ENCODE results near the gene KCNQ2.
A peak's percentile ranks its signal among the peaks of the same experiment; 100 is the strongest.

The KCNQ2 gene

DNA sequence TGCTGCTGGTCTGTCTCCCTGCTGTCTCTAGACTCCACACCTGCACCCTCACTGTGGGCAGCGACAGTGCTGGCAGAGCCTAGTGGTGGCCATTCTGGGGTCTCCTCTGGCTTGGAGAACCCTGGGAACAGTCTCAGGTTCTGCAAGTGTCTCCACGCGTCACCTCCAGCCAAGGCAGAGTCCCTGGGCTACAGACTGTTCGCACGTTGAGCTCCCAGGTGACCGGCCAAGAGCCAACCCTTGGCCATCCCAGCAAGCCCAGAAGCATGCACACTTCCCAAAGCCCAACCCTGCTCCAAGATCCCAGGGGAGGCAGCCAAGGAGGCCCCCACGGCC lies 21.6 kb upstream of the KCNQ2 start:
- Histone ChIP-seq H3K4me1 (ENCODE audit: control insufficient read depth, low read depth, low read length) (no peaks in the 10 kb centered on the region), H3K4me3 (ENCODE audit: low read length) (no peak overlapping the region), H3K36me3 (ENCODE audit: control insufficient read depth, low read depth, low read length) (no peaks in the 10 kb centered on the region), H3K27ac (ENCODE audit: low read length) (no peak overlapping the region), H3K9ac (ENCODE audit: low read length) (no peak overlapping the region), H3K27me3 (ENCODE audit: control insufficient read depth, insufficient read depth, low read length) (peaks cover 58% of the 10 kb centered on the region), H3K9me3 (ENCODE audit: control insufficient read depth, low read depth, low read length) (no peaks in the 10 kb centered on the region)

DNA sequence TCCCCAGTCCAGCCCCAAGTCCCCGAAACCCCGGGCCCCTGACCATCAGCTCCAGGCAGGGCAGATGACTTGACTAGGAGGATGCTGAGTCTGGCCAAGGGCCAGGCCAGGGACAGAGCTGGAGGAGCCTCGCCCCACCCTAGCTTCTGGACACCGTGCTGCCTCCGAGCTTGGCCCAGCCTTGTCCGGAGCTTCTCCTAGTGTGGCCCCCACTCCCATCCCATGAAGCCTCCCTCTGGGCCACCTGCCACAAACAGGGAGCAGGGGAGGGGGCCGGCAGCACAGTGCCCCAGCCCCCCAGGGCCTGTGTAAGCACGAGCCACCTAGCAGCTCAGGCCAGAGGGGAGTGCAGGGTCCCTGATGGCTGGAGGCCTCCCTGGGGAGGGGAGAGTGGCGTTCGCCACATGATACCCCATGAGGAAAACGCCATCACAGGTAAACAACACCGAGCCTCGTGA lies 21.1 kb upstream of the KCNQ2 start:
- H3K9ac ChIP-seq (ENCODE audit: low read length) = no peak overlapping the region

DNA sequence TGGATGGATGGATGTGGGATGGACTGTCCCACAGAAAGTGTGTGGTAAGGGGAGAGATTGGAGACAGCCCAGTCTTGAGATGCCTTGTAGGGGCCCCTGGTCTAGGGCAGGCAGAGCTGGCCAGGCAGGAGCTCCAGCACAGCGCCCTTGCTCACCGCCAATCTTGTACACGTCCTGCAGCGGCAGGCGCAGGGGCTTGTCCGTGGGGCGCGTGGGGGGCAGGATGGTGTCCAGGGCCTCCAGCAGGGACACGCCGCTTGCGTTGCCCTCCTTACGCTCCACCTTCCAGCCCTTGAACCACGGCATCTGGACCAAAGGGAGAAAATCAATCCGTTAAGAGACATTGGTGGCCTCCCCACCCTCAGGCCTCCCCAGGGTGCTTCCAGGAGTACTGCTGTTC lies 20.5 kb upstream of the KCNQ2 start:
- Histone ChIP-seq H3K9ac (ENCODE audit: low read length) (no peak overlapping the region), H3K27me3 (ENCODE audit: control insufficient read depth, insufficient read depth, low read length) (peaks cover 60% of the 10 kb centered on the region), H3K4me3 (ENCODE audit: low read length) (no peak overlapping the region), H3K27ac (ENCODE audit: low read length) (no peak overlapping the region), H3K4me1 (ENCODE audit: control insufficient read depth, low read depth, low read length) (no peaks in the 10 kb centered on the region), H3K36me3 (ENCODE audit: control insufficient read depth, low read depth, low read length) (no peaks in the 10 kb centered on the region), H3K9me3 (ENCODE audit: control insufficient read depth, low read depth, low read length) (no peaks in the 10 kb centered on the region)

More for the DNA sequence above, 21.1 kb upstream of the KCNQ2 start:
- Histone ChIP-seq H3K27ac (ENCODE audit: low read length) (no peak overlapping the region), H3K9me3 (ENCODE audit: control insufficient read depth, low read depth, low read length) (no peaks in the 10 kb centered on the region), H3K36me3 (ENCODE audit: control insufficient read depth, low read depth, low read length) (no peaks in the 10 kb centered on the region), H3K4me3 (ENCODE audit: low read length) (no peak overlapping the region), H3K4me1 (ENCODE audit: control insufficient read depth, low read depth, low read length) (no peaks in the 10 kb centered on the region), H3K27me3 (ENCODE audit: control insufficient read depth, insufficient read depth, low read length) (peaks cover 62% of the 10 kb centered on the region)

DNA sequence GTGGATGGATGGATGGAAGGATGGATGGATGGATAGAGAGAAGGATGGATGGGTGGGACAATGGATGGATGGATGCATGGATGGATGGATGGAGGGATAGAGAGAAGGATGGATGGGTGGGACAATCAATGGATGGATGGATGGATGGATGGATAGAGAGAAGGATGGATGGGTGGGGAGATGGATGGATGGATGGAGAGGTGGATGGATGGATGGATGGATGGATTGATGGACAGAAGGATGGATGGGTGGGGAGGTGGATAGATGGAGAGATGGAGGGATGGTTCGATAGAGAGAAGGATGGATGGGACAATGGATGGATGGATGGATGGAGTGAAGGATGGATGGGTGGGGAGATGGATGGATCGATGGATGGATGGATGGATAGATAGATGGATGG lies 20.1 kb upstream of the KCNQ2 start:
- Histone ChIP-seq H3K27me3 (ENCODE audit: control insufficient read depth, insufficient read depth, low read length) (peaks cover 60% of the 10 kb centered on the region), H3K9ac (ENCODE audit: low read length) (no peak overlapping the region), H3K9me3 (ENCODE audit: control insufficient read depth, low read depth, low read length) (no peaks in the 10 kb centered on the region), H3K4me3 (ENCODE audit: low read length) (no peak overlapping the region), H3K27ac (ENCODE audit: low read length) (no peak overlapping the region), H3K36me3 (ENCODE audit: control insufficient read depth, low read depth, low read length) (no peaks in the 10 kb centered on the region), H3K4me1 (ENCODE audit: control insufficient read depth, low read depth, low read length) (no peaks in the 10 kb centered on the region)

DNA sequence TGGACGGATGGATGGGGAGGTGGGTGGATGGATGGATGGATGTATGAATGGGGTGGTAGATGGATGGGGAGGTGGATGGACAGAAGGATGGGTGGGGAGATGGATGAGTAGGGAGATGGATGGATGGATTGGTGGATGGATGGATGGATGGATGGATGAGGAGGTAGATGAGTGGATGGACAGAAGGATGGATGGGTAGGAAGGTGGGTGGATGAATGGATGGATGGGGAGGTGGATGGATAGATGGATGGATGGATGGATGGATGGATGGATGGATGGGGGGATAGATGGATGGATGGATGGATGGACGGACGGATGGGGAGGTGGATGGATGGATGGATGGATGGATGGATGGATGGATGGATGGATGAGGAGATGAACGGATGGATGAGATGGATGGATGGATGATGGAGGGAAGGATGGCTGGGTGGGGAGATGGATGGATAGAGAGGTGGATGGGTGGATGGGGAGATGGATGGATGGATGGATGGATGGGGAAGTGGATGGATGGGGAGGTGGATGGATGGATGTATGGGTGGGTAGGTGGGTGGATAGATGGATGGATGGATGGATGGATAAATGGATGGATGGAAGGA lies 19.3 kb upstream of the KCNQ2 start:
- no peaks in the 10 kb centered on the region for H3K36me3 ChIP-seq (ENCODE audit: control insufficient read depth, low read depth, low read length)
- H3K27me3 ChIP-seq (ENCODE audit: control insufficient read depth, insufficient read depth, low read length) = peaks cover 58% of the 10 kb centered on the region
- no peak overlapping the region for H3K27ac ChIP-seq (ENCODE audit: low read length)
- no peak overlapping the region for H3K9ac ChIP-seq (ENCODE audit: low read length)
- H3K9me3 ChIP-seq (ENCODE audit: control insufficient read depth, low read depth, low read length) = no peaks in the 10 kb centered on the region
- H3K4me1 ChIP-seq (ENCODE audit: control insufficient read depth, low read depth, low read length) = no peaks in the 10 kb centered on the region
- no peak overlapping the region for H3K4me3 ChIP-seq (ENCODE audit: low read length)

DNA sequence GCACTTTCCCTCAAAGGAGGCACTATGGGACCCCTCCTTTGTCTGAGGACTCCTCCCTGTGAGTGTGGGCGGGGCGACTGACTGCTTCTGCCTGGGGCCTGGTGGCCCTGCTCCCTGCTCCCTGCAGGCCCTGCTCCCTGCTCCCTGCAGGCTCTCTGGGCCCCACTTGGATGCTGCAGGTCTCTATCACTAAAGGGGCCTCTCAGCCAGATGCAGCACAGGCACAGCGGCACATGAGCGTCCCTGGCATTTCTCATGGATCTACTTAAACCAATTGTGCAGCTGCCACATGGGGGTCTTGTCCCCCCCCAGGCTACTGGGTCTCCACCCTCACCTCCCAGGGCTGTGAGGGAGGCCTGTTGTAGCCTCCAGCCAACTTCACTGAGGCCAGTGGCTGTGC lies 18.6 kb upstream of the KCNQ2 start:
- peaks cover 52% of the 10 kb centered on the region for H3K27me3 ChIP-seq (ENCODE audit: control insufficient read depth, insufficient read depth, low read length)
- no peak overlapping the region for H3K4me3 ChIP-seq (ENCODE audit: low read length)
- H3K9me3 ChIP-seq (ENCODE audit: control insufficient read depth, low read depth, low read length) = no peaks in the 10 kb centered on the region
- no peaks in the 10 kb centered on the region for H3K36me3 ChIP-seq (ENCODE audit: control insufficient read depth, low read depth, low read length)
- no peaks in the 10 kb centered on the region for H3K4me1 ChIP-seq (ENCODE audit: control insufficient read depth, low read depth, low read length)
- H3K27ac ChIP-seq (ENCODE audit: low read length) = no peak overlapping the region
- no peak overlapping the region for H3K9ac ChIP-seq (ENCODE audit: low read length)

DNA sequence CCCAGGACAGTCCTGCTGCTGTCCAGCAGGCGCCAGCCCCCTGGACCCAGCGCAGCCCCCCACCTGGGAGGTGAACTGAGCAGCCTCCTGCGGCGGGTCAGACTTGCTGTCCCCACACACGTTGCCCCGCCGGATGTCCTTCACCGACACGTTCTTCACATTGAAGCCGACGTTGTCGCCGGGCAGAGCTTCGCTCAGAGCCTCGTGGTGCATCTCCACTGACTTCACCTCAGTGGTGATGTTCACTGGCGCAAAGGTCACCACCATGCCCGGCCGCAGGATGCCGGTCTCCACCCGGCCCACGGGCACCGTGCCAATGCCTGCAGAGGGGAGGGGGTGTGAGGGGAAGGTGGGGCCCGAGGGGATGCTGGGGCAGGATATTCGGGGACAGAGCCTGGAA lies 18.0 kb upstream of the KCNQ2 start:
- no peaks in the 10 kb centered on the region for H3K9me3 ChIP-seq (ENCODE audit: control insufficient read depth, low read depth, low read length)
- peaks cover 45% of the 10 kb centered on the region for H3K27me3 ChIP-seq (ENCODE audit: control insufficient read depth, insufficient read depth, low read length)
- no peak overlapping the region for H3K27ac ChIP-seq (ENCODE audit: low read length)
- H3K4me1 ChIP-seq (ENCODE audit: control insufficient read depth, low read depth, low read length) = no peaks in the 10 kb centered on the region
- no peak overlapping the region for H3K9ac ChIP-seq (ENCODE audit: low read length)
- H3K36me3 ChIP-seq (ENCODE audit: control insufficient read depth, low read depth, low read length) = no peaks in the 10 kb centered on the region
- H3K4me3 ChIP-seq (ENCODE audit: low read length) = no peak overlapping the region

DNA sequence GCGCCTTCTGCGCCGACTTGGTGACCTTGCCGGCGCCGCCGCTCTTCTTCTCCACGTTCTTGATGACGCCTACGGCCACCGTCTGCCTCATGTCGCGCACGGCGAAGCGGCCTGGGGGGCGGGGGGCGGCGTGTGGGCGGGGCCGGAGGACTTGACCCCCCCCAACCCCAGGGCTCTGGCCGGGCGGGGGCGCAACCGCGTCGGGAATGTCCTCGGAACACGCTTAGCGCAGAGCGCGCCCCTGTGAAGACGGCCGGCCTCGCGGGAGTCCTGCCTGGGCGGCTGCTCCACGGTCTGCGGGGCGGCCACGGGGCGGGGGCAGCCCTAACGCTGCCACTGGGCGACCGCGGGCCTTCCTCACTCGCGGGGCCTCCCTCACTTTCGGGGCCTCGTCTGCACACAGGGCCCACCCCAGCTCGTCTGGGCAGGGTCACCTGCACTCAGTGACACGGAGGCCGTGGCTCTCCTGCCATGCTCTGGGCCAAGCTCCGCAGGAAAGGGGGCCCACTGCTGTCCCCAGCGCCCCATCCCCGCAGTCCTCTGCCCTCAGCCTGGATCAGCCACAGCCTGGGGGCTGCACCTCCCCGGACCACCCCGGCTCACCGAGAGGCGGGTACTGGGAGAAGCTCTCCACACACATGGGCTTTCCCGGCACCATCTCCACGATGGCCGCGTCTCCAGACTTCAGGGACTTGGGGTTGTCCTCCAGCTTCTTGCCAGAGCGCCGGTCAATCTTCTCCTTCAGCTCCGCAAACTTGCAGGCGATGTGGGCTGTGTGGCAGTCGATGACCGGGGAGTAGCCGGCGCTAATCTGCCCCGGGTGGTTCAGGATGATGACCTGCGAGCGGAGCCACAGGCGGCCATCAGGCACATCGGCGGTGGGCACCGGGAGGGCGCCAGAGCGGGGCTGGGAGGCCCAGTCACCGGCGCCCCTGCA lies 16.1 kb upstream of the KCNQ2 start:
- Histone ChIP-seq H3K27me3 (ENCODE audit: control insufficient read depth, insufficient read depth, low read length) (peaks cover 43% of the 10 kb centered on the region), H3K36me3 (ENCODE audit: control insufficient read depth, low read depth, low read length) (no peaks in the 10 kb centered on the region), H3K4me1 (ENCODE audit: control insufficient read depth, low read depth, low read length) (no peaks in the 10 kb centered on the region), H3K27ac (ENCODE audit: low read length) (no peak overlapping the region), H3K9me3 (ENCODE audit: control insufficient read depth, low read depth, low read length) (no peaks in the 10 kb centered on the region), H3K9ac (ENCODE audit: low read length) (no peak overlapping the region), H3K4me3 (ENCODE audit: low read length) (peak overlapping the region; percentile 47)

DNA sequence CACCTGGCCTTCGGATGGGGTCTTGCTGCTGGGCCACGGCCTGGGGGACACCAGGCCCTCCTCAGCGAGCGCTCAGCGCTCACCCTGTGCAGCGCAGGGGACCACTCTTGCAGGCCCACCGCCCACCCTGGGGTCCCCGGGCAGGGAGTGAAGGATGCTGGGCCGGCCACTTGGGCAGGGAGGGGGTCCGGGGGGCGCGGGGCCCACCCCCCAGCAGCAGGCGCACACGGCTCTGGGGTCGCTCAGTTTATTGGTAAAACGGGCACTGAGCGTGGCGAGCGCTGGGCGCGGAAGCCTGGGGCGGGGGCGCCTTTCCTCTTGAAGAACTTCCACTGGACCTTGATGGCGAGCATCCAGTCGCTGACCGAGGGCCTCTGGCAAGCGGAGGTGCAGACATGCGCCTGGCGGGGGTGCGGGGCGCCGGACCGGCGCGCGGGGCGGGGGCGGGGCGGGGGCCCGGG lies 15.4 kb upstream of the KCNQ2 start:
- Histone ChIP-seq H3K4me3 (ENCODE audit: low read length) (no peak overlapping the region), H3K4me1 (ENCODE audit: control insufficient read depth, low read depth, low read length) (no peaks in the 10 kb centered on the region), H3K9ac (ENCODE audit: low read length) (no peak overlapping the region), H3K27me3 (ENCODE audit: control insufficient read depth, insufficient read depth, low read length) (peaks cover 43% of the 10 kb centered on the region), H3K36me3 (ENCODE audit: control insufficient read depth, low read depth, low read length) (no peaks in the 10 kb centered on the region), H3K9me3 (ENCODE audit: control insufficient read depth, low read depth, low read length) (no peaks in the 10 kb centered on the region), H3K27ac (ENCODE audit: low read length) (no peak overlapping the region)

DNA sequence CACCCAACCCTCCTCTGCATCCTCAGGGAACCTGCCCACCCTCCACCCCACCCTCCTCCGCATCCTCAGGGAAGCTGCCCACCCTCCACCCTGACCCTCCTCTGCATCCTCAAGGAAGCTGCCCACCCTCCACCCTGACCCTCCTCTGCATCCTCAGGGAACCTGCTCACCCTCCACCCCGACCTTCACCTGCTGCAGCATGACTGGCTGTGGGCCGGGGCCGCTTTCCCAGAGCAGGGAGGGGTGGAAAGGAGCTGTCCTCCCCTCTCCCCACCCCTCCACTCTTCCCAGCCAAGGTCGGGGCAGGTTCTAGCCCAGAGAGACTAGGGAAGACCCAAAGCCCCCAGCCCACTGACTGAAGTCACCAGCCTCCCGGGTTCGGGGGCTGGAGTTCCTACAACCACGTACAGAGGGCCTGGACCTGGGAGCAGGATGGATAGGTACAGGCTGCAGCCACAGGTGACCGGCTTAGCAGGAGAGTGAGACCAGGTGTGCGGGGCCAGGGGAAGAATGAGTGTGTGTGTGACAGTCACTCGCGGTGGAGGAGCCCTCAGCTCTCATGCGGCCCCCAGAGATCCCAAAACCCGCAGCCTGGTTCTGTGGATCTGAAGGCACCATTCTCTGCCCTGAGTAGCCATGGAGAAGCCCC lies 14.8 kb upstream of the KCNQ2 start:
- Histone ChIP-seq H3K27ac (ENCODE audit: low read length) (no peak overlapping the region), H3K27me3 (ENCODE audit: control insufficient read depth, insufficient read depth, low read length) (peaks cover 43% of the 10 kb centered on the region), H3K9me3 (ENCODE audit: control insufficient read depth, low read depth, low read length) (no peaks in the 10 kb centered on the region), H3K4me3 (ENCODE audit: low read length) (no peak overlapping the region), H3K4me1 (ENCODE audit: control insufficient read depth, low read depth, low read length) (no peaks in the 10 kb centered on the region), H3K36me3 (ENCODE audit: control insufficient read depth, low read depth, low read length) (no peaks in the 10 kb centered on the region), H3K9ac (ENCODE audit: low read length) (no peak overlapping the region)

DNA sequence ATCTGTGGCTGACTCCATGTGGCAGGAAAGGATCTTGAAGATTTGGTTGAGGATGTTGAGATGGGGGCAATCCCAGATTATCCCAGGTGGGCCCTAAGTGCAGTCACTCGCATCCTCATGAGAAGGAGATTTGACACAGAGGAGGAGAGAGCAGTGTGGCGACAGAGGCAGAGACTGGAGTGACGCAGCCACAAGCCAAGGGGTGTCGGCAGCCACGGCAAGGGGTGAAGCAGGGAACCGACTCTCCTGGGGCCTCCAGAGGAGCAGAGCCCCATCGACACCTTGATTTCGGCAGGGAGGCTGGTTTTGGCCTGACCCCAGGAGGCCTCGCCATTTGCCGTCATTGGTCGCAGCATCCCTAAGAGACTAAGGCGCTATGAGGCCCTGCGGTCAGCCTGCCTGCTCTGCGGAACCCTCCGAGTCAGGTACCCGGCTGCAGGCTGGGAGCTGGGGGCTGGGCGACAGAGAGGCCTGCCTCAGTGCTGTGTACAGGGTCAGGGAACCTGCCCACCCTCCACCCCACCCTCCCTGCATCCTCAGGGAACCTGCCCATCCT lies 13.9 kb upstream of the KCNQ2 start:
- Histone ChIP-seq H3K36me3 (ENCODE audit: control insufficient read depth, low read depth, low read length) (no peaks in the 10 kb centered on the region), H3K27ac (ENCODE audit: low read length) (no peak overlapping the region), H3K9ac (ENCODE audit: low read length) (no peak overlapping the region), H3K9me3 (ENCODE audit: control insufficient read depth, low read depth, low read length) (no peaks in the 10 kb centered on the region), H3K4me3 (ENCODE audit: low read length) (no peak overlapping the region), H3K27me3 (ENCODE audit: control insufficient read depth, insufficient read depth, low read length) (peaks cover 43% of the 10 kb centered on the region), H3K4me1 (ENCODE audit: control insufficient read depth, low read depth, low read length) (no peaks in the 10 kb centered on the region)

Data from iPS-18a (cell line).